ENCODE results near the gene CENATAC.
"Not testable (repeated sequence)": the region's sequence is repeated elsewhere in the genome, so short reads cannot be mapped to it uniquely, and the experiment has no call there.

Gene CENATAC

DNA sequence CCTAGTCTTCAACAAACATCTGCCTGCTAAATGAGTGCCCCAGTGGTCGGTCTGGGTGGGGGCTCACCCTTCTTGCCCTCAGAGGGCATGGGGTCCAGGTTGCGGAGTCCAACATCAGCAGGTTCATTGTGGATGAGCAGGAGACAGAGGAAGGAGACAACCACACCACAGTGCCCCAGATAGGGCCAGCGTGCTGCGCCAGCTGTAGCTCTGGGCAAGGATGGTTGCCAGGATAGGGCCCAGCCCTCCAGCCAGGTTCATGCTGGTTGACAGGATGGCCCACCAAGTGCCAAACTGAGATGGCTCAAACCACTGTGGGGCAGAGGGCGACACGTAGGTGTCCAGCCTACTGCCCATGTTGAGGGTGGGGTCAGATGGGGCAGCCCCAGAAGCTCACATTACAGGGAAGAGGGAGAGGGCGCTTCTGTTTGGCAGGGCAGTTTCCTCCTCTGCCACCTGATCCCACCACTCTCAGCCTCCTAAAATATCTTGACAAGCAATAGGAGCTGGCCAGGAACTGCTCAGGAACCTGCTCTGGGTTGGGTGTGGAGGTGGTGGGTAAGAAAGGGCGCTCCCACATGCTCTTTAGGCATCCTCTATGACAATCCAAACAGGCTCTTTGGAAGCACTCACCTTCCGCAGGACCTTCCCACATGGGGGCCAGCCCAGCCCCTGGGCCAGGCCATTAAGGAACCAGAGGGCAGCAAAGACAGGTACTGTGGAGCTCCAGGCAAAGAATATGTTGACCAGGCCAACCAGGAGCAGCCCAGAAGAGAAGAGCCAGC is 29.8 kb downstream of the CENATAC start:
- DNase-seq (ENCODE audit: low read depth) = no peak

- DNase-seq (ENCODE audit: low read depth) = no peak
Measured at GRCh38 chr11:119028346-119029068, 30.6 kb downstream of the CENATAC start.

DNA sequence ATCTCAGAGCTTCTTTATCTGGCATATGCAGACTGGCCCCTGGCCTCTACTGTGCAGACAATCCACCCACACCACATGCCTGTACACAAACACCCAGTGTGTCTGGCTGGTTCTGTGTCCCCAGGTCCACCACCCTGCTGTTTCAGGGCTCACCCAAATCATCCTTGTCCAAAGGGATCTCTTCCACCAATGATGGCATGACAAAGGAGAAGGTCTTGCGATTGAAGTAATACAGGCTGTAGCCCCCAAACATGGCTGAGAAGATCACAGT is 31.1 kb downstream of the CENATAC start:
- DNase-seq (ENCODE audit: low read depth) = no peak

DNA sequence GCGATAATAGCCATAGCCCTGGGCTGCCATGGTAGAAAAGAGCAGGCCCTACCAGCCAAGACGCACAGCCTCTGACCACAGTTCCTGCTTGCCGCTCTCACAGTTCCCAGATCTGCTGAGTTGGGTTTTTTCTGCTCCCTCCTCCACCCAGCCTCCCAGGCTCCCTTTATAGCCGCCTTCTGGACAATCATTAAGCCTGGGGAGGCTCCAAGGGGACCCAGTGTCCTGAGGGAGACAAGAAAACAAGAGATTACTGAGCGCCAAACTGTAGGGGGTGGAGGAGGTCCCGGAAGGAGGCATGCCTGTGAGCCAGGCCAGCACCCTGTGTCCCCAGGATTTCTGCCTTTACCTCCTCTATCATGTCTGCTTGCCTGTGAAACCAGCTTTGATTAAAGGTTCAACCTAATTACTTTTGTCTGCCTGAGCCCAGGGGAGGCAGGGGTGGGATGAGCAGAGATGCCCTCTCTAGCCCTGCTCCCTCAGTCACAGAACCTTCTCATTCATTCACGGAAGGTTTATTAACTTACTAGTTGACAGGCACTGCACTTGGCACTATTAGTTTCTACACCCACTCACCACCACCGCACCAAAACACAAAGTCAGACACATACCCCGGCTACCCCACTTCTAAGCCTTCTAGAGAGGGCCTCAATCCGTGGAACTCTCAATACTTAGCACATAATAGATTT is 31.5 kb downstream of the CENATAC start:
- DNase-seq (ENCODE audit: low read depth) = no peak

- DNase-seq (ENCODE audit: low read depth) = no peak
Measured at GRCh38 chr11:119030029-119030328, 32.0 kb downstream of the CENATAC start.

- peak; percentile 98 for DNase-seq (ENCODE audit: low read depth)
Measured at GRCh38 chr11:119030329-119031047, 32.5 kb downstream of the CENATAC start, which contains the start of gene SLC37A4. Gene SLC37A4, minus strand, starts transcription at chr11:119030877.

DNA sequence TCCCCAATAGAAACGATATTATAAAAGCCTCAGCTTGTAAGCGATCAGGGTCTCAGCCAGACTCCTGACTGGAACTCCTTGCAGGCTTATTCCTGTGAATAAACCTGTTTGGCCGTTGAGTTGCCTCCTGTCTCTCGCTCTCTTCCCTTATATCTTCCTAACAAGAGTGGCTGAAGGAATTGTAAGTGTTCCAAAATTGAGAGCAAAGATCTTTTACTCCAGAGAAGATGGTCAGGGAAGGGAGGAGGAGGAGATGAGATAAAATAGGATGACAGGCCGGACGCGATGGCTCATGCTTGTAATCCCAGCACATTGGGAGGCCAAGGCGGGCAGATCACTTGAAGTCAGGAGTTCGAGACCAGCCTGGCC is 34.0 kb downstream of the CENATAC start:
- no peak for DNase-seq (ENCODE audit: low read depth)

GRCh38 chr11:119033421-119033820 is 35.5 kb downstream of the CENATAC start:
- peak; percentile 40 for DNase-seq (ENCODE audit: low read depth)

- no peak for DNase-seq (ENCODE audit: low read depth)
Measured at GRCh38 chr11:119034813-119035212, 36.9 kb downstream of the CENATAC start.

GRCh38 chr11:119038884-119039283 is 40.9 kb downstream of the CENATAC start:
- DNase-seq (ENCODE audit: low read depth) = no peak

GRCh38 chr11:119039471-119039870 is 41.5 kb downstream of the CENATAC start:
- DNase-seq (ENCODE audit: low read depth) = not testable (repeated sequence)

- DNase-seq (ENCODE audit: low read depth) = no peak
Measured at GRCh38 chr11:119041821-119042514, 44.0 kb downstream of the CENATAC start.

- no peak for DNase-seq (ENCODE audit: low read depth)
Measured at GRCh38 chr11:119042927-119043326, 45.0 kb downstream of the CENATAC start.

- no peak for DNase-seq (ENCODE audit: low read depth)
Measured at GRCh38 chr11:119044708-119045107, 46.8 kb downstream of the CENATAC start.

DNA sequence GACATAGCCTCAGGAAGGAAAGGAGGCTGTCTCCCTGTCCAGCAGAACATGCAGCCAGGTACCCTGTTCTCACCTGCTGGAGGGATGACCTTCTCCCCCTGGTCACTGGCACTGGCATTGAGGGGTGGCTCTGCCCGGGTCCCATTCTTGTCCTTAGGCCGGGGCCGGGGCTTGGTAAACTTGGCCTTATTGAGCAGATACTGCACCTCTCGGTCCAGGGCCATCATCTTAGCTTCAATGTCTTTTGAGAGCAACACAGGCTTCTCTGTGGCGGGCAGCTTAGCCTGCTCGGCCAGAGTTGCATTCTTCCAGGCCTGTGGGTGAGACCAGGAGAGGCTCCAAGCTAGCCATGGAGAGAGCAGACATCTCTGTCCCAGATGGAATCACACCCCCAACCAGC is 48.6 kb downstream of the CENATAC start:
- DNase-seq (ENCODE audit: low read depth) = no peak

DNA sequence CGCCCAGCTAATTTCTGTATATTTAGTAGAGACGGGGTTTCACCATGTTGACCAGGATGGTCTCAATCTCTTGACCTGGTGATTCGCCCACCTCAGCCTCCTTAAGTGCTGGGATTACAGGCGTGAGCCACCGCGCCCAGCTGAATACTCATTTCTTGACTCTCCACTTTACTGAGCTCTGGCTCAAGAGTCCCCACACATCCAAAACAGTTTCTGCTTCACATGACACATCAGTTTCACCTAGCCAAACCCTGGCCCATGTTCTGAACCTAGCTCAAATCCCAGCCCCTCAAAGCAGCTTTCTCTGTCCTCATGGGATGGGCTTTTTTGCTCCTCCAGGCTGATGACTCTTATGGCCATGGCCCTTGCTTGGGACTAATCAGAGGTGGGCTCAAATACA is 49.3 kb downstream of the CENATAC start:
- DNase-seq (ENCODE audit: low read depth) = no peak

GRCh38 chr11:119048644-119049043 is 50.7 kb downstream of the CENATAC start:
- no peak for DNase-seq (ENCODE audit: low read depth)

DNA sequence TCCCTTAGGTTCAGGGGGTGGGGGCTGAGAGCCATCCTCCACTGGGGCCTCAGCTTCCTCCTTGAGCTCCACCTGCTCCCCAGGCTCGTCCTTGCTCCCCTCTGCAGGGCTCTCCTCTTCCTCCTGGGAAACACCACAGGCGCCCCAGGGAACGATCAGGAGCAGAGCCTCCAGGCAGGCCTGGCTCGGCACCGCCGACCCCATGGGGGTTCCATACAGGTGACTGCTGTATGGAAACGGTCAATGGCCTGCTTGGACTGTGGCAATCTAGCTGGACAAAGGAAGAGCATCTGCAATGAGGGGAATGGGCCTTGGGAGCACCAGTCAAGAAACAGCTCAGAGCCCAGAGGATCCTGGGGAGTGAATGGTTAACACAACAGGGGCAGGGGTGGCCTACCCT is 51.1 kb downstream of the CENATAC start:
- DNase-seq (ENCODE audit: low read depth) = no peak

GRCh38 chr11:119051440-119052162 is 53.7 kb downstream of the CENATAC start:
- no peak for DNase-seq (ENCODE audit: low read depth)

DNA sequence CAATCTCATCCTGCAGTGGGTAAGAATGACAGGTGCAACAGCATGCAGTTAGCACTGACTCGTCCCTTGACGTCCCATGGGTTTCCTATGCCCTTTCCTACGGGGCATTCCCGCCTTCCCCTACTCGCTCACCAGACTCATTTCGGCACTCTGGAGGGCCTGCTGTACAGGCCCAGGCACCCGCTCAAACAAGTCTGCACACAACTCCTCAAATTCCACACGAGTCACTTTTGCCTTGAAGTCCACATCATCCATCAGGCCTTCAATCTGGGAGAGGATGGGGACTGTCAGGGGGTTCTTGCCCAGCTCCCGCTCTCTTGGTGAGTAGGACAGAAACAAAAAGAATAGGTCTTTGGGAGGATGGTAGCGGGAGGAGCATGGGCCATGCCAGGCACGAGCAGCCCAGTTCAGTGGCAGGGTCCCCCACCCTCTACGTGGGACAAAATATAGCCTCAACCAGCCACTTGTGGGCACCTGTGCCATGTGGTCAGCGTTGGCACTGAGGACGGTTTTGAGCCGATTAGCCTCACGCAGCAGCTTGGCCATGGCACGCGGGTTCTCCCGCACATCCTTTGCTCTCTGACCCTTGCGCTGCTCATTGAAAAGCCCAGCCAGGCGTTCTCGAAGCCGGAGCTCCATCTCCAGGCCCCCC is 54.4 kb downstream of the CENATAC start:
- no peak for DNase-seq (ENCODE audit: low read depth)

GRCh38 chr11:119054418-119054817 is 56.5 kb downstream of the CENATAC start:
- no peak for DNase-seq (ENCODE audit: low read depth)
